MM.1S (cell line): ENCODE data around the gene STAMBP.

Experiments used
- CTCF ChIP-seq: fragments of 300-600 bp; sonication (generic); IDR thresholded peaks from 2 replicates; pipeline ENCODE4 v1.5.1; 2016; ENCODE audit warnings: antibody characterized with exemption, low read length, mixed read lengths
- EZH2 ChIP-seq: fragments of 300-600 bp; sonication (generic); optimal IDR thresholded peaks from 2 replicates; pipeline ENCODE3; 2017; ENCODE audit warnings: low read depth, mild to moderate bottlenecking, antibody characterized with exemption, low read length, mixed read lengths
- EZH2phosphoT487 ChIP-seq: fragments of 300-600 bp; sonication (generic); IDR thresholded peaks from 2 replicates; pipeline ENCODE4 v1.6.1; 2018; ENCODE audit warnings: antibody characterized with exemption, low read length

GRCh38 chr2:73779467-73780236, 49.1 kb upstream of the STAMBP start, which contains the start of gene DUSP11:
- TF ChIP-seq CTCF (peak; percentile 86), EZH2phosphoT487 (no peak), EZH2 (no peak)
